T-helper 9 cell (primary cell): ENCODE results near the gene EFHD2.
"Not testable (repeated sequence)": the region's sequence is repeated elsewhere in the genome, so short reads cannot be mapped to it uniquely, and the experiment has no call there.

Experiments used
- DNase-seq: peaks from one replicate; pipeline ENCODE4 v3.0.0-alpha.2; 2020

The EFHD2 gene

GRCh38 chr1:15388201-15388880, 21.3 kb upstream of the EFHD2 start:
- DNase-seq: no peak

GRCh38 chr1:15389828-15390227, 19.9 kb upstream of the EFHD2 start:
- DNase-seq: not testable (repeated sequence)

- DNase-seq: no peak
These were observed 19.0 kb upstream of the EFHD2 start for GRCh38 chr1:15390667-15391066.

GRCh38 chr1:15391366-15391765, 18.3 kb upstream of the EFHD2 start:
- no peak for DNase-seq

GRCh38 chr1:15393475-15394257, 16.0 kb upstream of the EFHD2 start:
- DNase-seq: no peak

- no peak for DNase-seq
These were observed 15.4 kb upstream of the EFHD2 start for GRCh38 chr1:15394258-15394690.

- no peak for DNase-seq
These were observed 12.5 kb upstream of the EFHD2 start for GRCh38 chr1:15397236-15397635.

- no peak for DNase-seq
These were observed 10.0 kb upstream of the EFHD2 start for GRCh38 chr1:15399710-15400109.

- no peak for DNase-seq
These were observed 9.1 kb upstream of the EFHD2 start for GRCh38 chr1:15400627-15401026.

- no peak for DNase-seq
These were observed 8.2 kb upstream of the EFHD2 start for GRCh38 chr1:15401391-15402055.

- DNase-seq: no peak
These were observed 6.8 kb upstream of the EFHD2 start for GRCh38 chr1:15402809-15403450.

- no peak for DNase-seq
These were observed 5.6 kb upstream of the EFHD2 start for GRCh38 chr1:15403962-15404580.

- no peak for DNase-seq
These were observed 4.4 kb upstream of the EFHD2 start for GRCh38 chr1:15405106-15405850.

- no peak for DNase-seq
These were observed 2.8 kb upstream of the EFHD2 start for GRCh38 chr1:15406614-15407559.

- DNase-seq: no peak
These were observed 2.1 kb upstream of the EFHD2 start for GRCh38 chr1:15407580-15407979.

- no peak for DNase-seq
These were observed 749 bp upstream of the EFHD2 start for GRCh38 chr1:15408890-15409387.

GRCh38 chr1:15410223-15410883, 665 bp downstream of the EFHD2 start:
- no peak for DNase-seq

GRCh38 chr1:15410884-15411245, 1.2 kb downstream of the EFHD2 start:
- DNase-seq: no peak

GRCh38 chr1:15411593-15412137, 2.0 kb downstream of the EFHD2 start:
- DNase-seq: peak; percentile 37
